MG63 (cell line): ENCODE data around the gene PRKCA. TPM values are rescaled to one million over a fixed set of nuclear protein-coding genes. Genes with fewer than 3 reads are reported as not detected.

ENCODE experiments used
- DNase-seq: peaks from one replicate; pipeline ENCODE4 v3.0.0-alpha.2; 2020
- H3K27me3 ChIP-seq: fragments of 250-450 bp; sonication (Bioruptor Pico); 2 replicates; pipeline ENCODE4 v1.5.1; 2020; ENCODE audit warnings: mild to moderate bottlenecking, moderate library complexity
- H3K36me3 ChIP-seq: fragments of 250-450 bp; sonication (Bioruptor Pico); 2 replicates; pipeline ENCODE4 v1.5.1; 2020; ENCODE audit warnings: mild to moderate bottlenecking, moderate library complexity
- H3K4me3 ChIP-seq: fragments of 250-450 bp; sonication (Bioruptor Pico); 2 replicates; pipeline ENCODE4 v1.5.1; 2020; ENCODE audit warnings: mild to moderate bottlenecking, moderate library complexity
- H3K9me3 ChIP-seq: fragments of 250-450 bp; sonication (Bioruptor Pico); 2 replicates; pipeline ENCODE4 v1.5.1; 2020; ENCODE audit warnings: mild to moderate bottlenecking, moderate library complexity
- total RNA-seq: library from RNA; depleted of rRNA; stranded (reverse); fragments of >200 nt; shearing (Covaris generic); gene quantifications from 2 replicates; pipeline ENCODE4 v1.2.3, GENCODE V29; 2014; ENCODE audit warnings: low replicate concordance

The PRKCA gene
- total RNA-seq, 1 experiment from 2014 or later = 17.3 TPM

GRCh38 chr17:66507103-66507923 is 204.9 kb downstream of the PRKCA start:
- no peak overlapping the region for H3K4me3 ChIP-seq
- peak; percentile 81 for DNase-seq
- H3K36me3 ChIP-seq = no peaks in the 10 kb centered on the region
- no peaks in the 10 kb centered on the region for H3K9me3 ChIP-seq
- no peaks in the 10 kb centered on the region for H3K27me3 ChIP-seq

GRCh38 chr17:66507982-66508760 is 205.8 kb downstream of the PRKCA start:
- H3K27me3 ChIP-seq = no peaks in the 10 kb centered on the region
- no peak for DNase-seq
- H3K36me3 ChIP-seq = no peaks in the 10 kb centered on the region
- H3K4me3 ChIP-seq = no peak overlapping the region
- no peaks in the 10 kb centered on the region for H3K9me3 ChIP-seq

DNA sequence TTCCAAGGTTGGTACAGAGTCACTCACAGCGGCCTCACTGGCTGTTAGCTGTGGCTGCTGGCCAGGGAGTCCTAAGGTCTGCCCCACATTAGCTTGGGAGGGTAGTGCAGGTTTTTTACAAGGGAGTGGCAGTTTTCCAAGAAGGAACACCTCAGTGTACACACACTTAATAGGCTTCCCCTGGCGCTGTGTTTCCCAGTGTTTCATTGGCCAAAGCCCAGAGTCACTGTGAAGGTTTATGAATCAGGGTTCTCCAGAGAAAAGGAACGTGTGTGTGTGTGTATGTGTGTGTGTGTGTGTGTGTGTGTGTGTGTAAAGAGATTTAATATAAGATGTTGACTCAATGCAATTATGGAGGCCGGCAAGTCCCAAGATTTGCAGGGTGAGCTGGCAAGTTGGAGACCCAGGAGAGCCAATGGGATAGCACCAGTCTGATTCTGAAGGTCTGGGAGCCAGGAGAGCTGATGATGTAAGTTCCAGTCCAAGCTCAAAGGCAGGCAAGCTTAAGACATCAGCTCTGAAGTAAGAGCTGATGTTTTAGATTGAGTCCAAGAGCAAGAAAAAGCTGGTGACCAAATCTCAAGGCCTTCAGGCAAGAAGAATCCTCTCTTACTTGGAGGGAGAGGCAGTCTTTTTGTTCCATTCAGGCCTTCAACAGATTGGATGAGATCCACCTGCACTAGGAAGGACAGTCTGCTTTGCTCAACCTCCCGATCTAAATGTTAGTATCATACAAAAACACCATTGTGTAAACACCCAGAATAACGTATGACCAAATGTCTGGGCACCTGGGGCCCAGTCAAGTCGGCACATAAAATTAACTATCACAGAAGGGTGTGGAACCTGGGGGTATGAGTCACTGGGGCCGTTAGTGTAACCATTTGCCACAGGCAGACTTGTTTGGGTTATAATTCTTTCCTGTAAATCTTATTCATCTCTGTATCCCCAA is 206.8 kb downstream of the PRKCA start:
- peak; percentile 87 for DNase-seq
- no peaks in the 10 kb centered on the region for H3K36me3 ChIP-seq
- no peak overlapping the region for H3K4me3 ChIP-seq
- H3K27me3 ChIP-seq = no peaks in the 10 kb centered on the region
- H3K9me3 ChIP-seq = no peaks in the 10 kb centered on the region

- no peaks in the 10 kb centered on the region for H3K27me3 ChIP-seq
- no peaks in the 10 kb centered on the region for H3K9me3 ChIP-seq
- H3K36me3 ChIP-seq = no peaks in the 10 kb centered on the region; the same call in 1 of the 2 replicates
- DNase-seq = no peak
- H3K4me3 ChIP-seq = no peak overlapping the region
Observed at GRCh38 chr17:66509926-66510325, 207.5 kb downstream of the PRKCA start.

- no peaks in the 10 kb centered on the region for H3K27me3 ChIP-seq
- no peaks in the 10 kb centered on the region; the same call in 1 of the 2 replicates for H3K36me3 ChIP-seq
- H3K9me3 ChIP-seq = no peaks in the 10 kb centered on the region
- H3K4me3 ChIP-seq = no peak overlapping the region
- DNase-seq = no peak
Observed at GRCh38 chr17:66511135-66511534, 208.7 kb downstream of the PRKCA start.

DNA sequence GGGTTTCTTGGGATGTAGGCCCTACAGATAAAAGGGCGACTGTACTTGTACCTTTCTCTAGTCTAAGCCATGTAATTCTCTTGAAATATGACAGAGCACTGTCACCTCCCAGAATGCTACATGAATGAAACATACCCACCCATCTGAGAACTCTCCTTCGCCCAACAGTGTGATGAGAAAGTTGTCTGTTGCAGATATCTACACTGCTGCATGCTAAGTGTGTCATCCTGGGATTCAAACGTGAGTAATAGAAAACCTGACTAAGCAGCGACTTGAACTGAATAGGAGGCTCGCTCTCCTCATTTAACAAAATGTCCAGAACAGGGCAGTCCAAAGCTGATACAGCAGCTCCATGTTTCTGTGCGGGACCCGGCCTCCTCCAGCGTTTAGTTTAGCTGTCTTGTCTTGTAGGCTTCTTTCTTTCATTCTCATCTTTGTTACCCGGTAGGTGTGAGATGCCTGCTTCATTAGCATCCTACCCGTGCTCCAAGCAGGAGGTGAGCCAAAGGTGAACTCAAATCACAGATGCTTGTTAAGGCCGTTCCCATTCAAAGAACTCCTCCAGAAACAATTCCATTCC is 211.9 kb downstream of the PRKCA start:
- no peak for DNase-seq
- H3K27me3 ChIP-seq = no peaks in the 10 kb centered on the region
- H3K4me3 ChIP-seq = no peak overlapping the region
- no peaks in the 10 kb centered on the region; the same call in 1 of the 2 replicates for H3K36me3 ChIP-seq
- H3K9me3 ChIP-seq = no peaks in the 10 kb centered on the region

- Histone ChIP-seq H3K9me3 (no peaks in the 10 kb centered on the region), H3K27me3 (no peaks in the 10 kb centered on the region), H3K4me3 (no peak overlapping the region), H3K36me3 (no peaks in the 10 kb centered on the region; the same call in 1 of the 2 replicates)
- DNase-seq = no peak
Observed at GRCh38 chr17:66515974-66516373, 213.6 kb downstream of the PRKCA start.

DNA sequence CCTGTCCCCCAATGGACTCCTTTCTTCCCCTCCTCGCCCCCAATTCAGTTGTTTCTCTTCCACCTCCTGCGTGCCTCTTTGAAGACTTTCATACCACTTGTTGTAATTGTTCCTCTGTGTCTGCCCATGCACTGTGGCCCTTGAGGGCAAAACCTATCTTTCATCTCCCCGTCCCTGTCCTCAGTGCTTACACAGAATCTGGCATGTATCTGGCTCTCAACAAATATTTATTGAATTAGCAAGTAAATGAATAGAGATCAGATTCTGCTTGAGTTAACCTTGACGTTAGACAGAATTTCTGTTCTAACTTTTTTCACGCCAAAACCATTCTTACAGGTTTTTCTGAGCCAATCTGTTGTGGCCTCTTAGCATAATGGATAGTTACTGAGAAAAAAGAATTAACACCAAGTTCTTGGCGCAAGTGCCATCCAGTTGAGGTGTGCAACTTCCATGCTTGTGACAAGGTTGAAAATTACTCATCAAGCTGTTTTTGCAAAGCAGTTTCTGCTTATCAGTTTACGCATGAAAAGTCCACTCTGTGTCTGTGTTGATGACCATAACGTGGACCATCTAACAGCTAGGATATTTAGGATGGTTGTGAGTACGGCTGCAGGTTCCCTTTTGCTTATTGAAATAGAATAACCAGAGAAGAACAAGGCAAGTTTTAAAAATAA is 215.1 kb downstream of the PRKCA start:
- Histone ChIP-seq H3K4me3 (no peak overlapping the region), H3K9me3 (no peaks in the 10 kb centered on the region), H3K27me3 (no peaks in the 10 kb centered on the region), H3K36me3 (no peaks in the 10 kb centered on the region; the same call in 1 of the 2 replicates)
- DNase-seq = no peak

- Histone ChIP-seq H3K4me3 (no peak overlapping the region), H3K36me3 (no peaks in the 10 kb centered on the region; the same call in 1 of the 2 replicates), H3K9me3 (no peaks in the 10 kb centered on the region), H3K27me3 (no peaks in the 10 kb centered on the region)
- no peak for DNase-seq
Observed at GRCh38 chr17:66518108-66518507, 215.7 kb downstream of the PRKCA start.

- no peak overlapping the region for H3K4me3 ChIP-seq
- no peaks in the 10 kb centered on the region; the same call in 1 of the 2 replicates for H3K36me3 ChIP-seq
- DNase-seq = no peak
- no peaks in the 10 kb centered on the region for H3K27me3 ChIP-seq
- H3K9me3 ChIP-seq = no peaks in the 10 kb centered on the region
Observed at GRCh38 chr17:66518677-66519076, 216.3 kb downstream of the PRKCA start.

DNA sequence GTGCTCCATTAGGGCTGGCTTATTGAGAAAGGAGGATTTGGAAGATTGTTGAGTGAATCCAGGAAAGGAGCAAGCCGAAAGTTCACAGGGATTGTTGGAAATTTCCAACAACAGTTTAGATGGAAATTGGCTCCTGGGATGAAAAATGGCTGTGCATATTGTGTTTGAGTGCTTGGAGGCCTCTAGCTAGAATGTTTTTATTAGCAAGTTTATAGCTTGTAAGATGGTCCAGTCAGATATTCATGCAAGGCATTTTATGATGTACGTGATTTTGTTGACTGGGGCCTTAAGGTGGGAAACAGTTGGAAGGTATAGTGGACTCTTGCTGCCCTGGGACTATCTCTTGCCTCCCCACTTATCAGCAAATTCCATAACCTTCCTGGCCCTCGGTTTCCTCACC is 216.7 kb downstream of the PRKCA start:
- Histone ChIP-seq H3K4me3 (no peak overlapping the region), H3K27me3 (no peaks in the 10 kb centered on the region), H3K9me3 (no peaks in the 10 kb centered on the region), H3K36me3 (no peaks in the 10 kb centered on the region; the same call in 1 of the 2 replicates)
- no peak for DNase-seq

DNA sequence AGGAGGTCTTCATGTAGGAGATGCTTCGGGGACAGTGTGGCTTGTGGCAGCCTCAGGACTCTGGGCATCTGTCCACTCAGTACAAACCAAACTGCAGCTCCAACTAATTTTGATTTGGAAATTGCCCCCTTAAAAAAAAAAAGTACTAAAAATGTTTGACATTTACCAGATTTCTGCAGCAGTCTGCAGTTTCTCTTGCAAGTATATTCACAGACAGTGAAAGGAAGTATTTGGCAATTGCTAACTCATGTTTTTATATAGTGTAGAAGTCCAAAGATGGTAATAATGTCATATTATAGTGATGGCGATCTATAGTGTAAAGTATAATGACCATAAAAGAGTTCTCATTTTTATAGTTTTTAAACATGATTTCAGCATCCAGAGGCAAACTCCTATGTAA is 218.6 kb downstream of the PRKCA start:
- no peaks in the 10 kb centered on the region for H3K27me3 ChIP-seq
- no peak overlapping the region for H3K4me3 ChIP-seq
- no peak for DNase-seq
- no peaks in the 10 kb centered on the region for H3K9me3 ChIP-seq
- no peaks in the 10 kb centered on the region; the same call in 1 of the 2 replicates for H3K36me3 ChIP-seq

GRCh38 chr17:66522591-66523272 is 220.3 kb downstream of the PRKCA start:
- peak; percentile 59 for DNase-seq
- H3K4me3 ChIP-seq = no peak overlapping the region
- H3K36me3 ChIP-seq = no peaks in the 10 kb centered on the region; the same call in 1 of the 2 replicates
- no peaks in the 10 kb centered on the region for H3K27me3 ChIP-seq
- no peaks in the 10 kb centered on the region for H3K9me3 ChIP-seq

GRCh38 chr17:66523378-66524200 is 221.2 kb downstream of the PRKCA start:
- Histone ChIP-seq H3K36me3 (no peaks in the 10 kb centered on the region; the same call in 1 of the 2 replicates), H3K4me3 (no peak overlapping the region), H3K9me3 (no peaks in the 10 kb centered on the region), H3K27me3 (no peaks in the 10 kb centered on the region)
- DNase-seq = peak; percentile 33
